ENCODE results near the gene SAMD13. TPM values are rescaled to one million over a fixed set of nuclear protein-coding genes. Genes with fewer than 3 reads are reported as not detected.
A peak's percentile ranks its signal among the peaks of the same experiment; 100 is the strongest.

SAMD13 gene
- total RNA-seq, 1 donor from 2014 or later = not detected

DNA sequence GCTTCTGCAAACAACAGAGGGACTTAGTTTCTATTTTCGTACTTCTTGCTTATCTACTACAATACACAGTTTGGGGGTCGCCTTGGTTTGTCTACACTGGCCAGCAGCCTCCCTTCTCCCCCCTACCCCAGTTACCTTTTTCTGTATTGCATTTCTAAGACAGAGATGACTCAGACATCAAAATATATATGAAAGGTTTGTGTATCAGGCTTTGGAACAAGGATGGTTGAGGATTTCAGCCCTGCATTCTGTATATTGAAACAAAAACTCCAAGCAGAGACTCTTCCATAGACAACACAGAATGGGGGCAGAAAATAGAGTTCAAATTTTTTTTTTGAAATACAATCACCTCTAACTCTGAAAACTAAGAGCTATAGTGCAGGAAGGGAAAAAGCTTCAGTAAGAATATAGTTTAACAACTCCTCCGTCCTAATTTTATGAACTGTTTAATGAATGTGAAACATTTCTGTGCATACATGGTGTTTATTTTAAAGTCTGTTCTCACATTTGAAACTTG lies 1.9 kb downstream of the SAMD13 start:
- no peak for DNase-seq
- Mint-ChIP-seq H3K4me3 (ENCODE audit: unreplicated experiment) (peak overlapping the region; percentile 31), H3K9me3 (ENCODE audit: unreplicated experiment) (no peaks in the 10 kb centered on the region), H3K27me3 (ENCODE audit: unreplicated experiment) (peaks cover 5% of the 10 kb centered on the region), H3K27ac (ENCODE audit: unreplicated experiment) (no peak overlapping the region), H3K4me1 (ENCODE audit: low read depth, unreplicated experiment) (peaks cover 23% of the 10 kb centered on the region), H3K36me3 (ENCODE audit: unreplicated experiment) (no peaks in the 10 kb centered on the region)
- TF ChIP-seq, protein P1, sequence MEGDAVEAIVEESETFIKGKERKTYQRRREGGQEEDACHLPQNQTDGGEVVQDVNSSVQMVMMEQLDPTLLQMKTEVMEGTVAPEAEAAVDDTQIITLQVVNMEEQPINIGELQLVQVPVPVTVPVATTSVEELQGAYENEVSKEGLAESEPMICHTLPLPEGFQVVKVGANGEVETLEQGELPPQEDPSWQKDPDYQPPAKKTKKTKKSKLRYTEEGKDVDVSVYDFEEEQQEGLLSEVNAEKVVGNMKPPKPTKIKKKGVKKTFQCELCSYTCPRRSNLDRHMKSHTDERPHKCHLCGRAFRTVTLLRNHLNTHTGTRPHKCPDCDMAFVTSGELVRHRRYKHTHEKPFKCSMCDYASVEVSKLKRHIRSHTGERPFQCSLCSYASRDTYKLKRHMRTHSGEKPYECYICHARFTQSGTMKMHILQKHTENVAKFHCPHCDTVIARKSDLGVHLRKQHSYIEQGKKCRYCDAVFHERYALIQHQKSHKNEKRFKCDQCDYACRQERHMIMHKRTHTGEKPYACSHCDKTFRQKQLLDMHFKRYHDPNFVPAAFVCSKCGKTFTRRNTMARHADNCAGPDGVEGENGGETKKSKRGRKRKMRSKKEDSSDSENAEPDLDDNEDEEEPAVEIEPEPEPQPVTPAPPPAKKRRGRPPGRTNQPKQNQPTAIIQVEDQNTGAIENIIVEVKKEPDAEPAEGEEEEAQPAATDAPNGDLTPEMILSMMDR (IDR thresholded peaks at IDR 0.05; ENCODE audit: partially characterized antibody, unreplicated experiment) = no peak

DNA sequence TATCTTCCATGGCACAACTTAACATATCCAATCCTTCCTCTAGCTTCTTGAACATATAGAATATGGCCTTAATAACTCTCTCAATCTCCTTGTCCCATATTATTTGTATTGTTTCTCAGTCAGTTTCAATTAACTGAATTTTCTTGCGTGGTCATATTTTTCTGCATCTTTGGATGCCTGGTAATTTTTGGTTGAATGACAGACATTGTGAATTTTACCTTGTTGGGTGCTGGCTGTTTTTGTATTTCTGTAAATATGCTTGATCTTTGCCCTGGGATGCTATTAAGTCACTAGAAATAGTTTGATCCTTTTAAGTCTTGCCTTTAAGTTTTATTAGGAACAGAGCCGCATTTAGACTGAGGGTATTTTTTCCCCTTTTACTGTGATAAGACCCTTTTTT lies 5.9 kb downstream of the SAMD13 start:
- no peaks in the 10 kb centered on the region for H3K36me3 Mint-ChIP-seq (ENCODE audit: unreplicated experiment)
- peaks cover 2% of the 10 kb centered on the region for H3K27me3 Mint-ChIP-seq (ENCODE audit: unreplicated experiment)
- no peak overlapping the region for H3K4me3 Mint-ChIP-seq (ENCODE audit: unreplicated experiment)
- no peak for DNase-seq
- no peak overlapping the region for H3K27ac Mint-ChIP-seq (ENCODE audit: unreplicated experiment)
- H3K4me1 Mint-ChIP-seq (ENCODE audit: low read depth, unreplicated experiment) = peaks cover 11% of the 10 kb centered on the region
- no peaks in the 10 kb centered on the region for H3K9me3 Mint-ChIP-seq (ENCODE audit: unreplicated experiment)
- TF ChIP-seq, protein P1 (IDR thresholded peaks at IDR 0.05; ENCODE audit: partially characterized antibody, unreplicated experiment) = no peak

DNA sequence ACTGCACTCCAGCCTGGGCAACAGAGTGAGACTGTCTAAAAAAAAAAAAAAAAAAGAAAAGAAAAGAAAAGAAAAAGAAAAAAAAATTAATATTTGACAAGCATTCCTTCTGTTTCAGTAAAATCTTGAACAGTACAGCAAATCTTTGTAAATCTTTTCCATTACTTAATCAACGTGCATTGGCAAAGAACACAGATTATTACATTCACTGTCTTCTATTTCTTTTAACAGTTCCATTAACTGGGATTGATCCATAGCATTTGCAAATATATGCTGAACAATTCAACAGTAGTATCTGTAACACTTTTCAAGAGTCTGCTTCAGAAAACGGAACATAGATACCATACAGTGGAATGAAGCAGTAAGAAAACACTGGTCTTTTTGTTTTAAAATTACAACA lies 9.8 kb downstream of the SAMD13 start:
- Mint-ChIP-seq H3K27ac (ENCODE audit: unreplicated experiment) (no peak overlapping the region), H3K9me3 (ENCODE audit: unreplicated experiment) (no peaks in the 10 kb centered on the region), H3K4me3 (ENCODE audit: unreplicated experiment) (no peak overlapping the region), H3K36me3 (ENCODE audit: unreplicated experiment) (no peaks in the 10 kb centered on the region), H3K27me3 (ENCODE audit: unreplicated experiment) (peaks cover 2% of the 10 kb centered on the region), H3K4me1 (ENCODE audit: low read depth, unreplicated experiment) (no peaks in the 10 kb centered on the region)
- no peak for DNase-seq
- TF ChIP-seq, protein P1 (IDR thresholded peaks at IDR 0.05; ENCODE audit: partially characterized antibody, unreplicated experiment) = no peak

DNA sequence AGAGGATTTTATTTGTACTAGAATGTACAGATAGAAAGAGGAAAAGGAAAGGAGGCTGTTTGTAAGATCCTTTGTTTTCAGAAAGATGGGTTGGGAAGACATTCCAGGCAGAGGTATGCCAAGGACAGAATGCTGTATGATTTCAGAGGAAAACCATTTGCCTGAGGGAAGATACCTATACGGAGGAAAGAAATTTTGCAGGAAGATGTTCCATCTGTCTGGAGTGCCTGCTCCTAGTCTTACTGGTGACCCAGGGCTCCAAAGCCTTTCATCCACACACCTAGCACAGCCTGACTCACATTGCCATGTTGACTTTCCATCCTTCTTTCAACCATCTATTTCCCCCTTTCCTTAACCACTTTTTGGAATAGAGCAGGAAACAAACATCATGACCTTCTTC lies 18.2 kb downstream of the SAMD13 start:
- no peaks in the 10 kb centered on the region for H3K36me3 Mint-ChIP-seq (ENCODE audit: unreplicated experiment)
- H3K27me3 Mint-ChIP-seq (ENCODE audit: unreplicated experiment) = no peaks in the 10 kb centered on the region
- DNase-seq = no peak
- TF ChIP-seq, protein P1 (IDR thresholded peaks at IDR 0.05; ENCODE audit: partially characterized antibody, unreplicated experiment) = no peak
- H3K4me3 Mint-ChIP-seq (ENCODE audit: unreplicated experiment) = no peak overlapping the region
- no peaks in the 10 kb centered on the region for H3K4me1 Mint-ChIP-seq (ENCODE audit: low read depth, unreplicated experiment)
- no peak overlapping the region for H3K27ac Mint-ChIP-seq (ENCODE audit: unreplicated experiment)
- no peaks in the 10 kb centered on the region for H3K9me3 Mint-ChIP-seq (ENCODE audit: unreplicated experiment)

DNA sequence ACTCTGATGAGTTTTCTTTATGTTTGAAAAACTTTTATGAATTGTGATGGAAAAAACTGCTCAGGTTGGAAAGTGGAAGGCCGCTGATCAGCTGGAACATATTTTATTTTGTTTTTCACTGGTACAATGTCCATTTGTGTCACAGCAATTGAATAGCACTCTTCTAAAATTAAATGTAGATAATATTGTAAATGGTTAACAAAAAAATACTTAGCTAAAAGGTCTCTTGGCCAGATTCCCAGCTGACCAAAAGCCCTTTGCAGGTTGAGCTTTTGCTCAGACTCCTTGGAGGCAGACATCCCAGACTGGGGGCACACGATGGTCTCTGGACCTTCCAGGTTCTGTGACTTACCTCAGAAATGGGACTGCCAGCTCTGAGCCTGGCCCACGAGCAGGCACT lies 26.3 kb downstream of the SAMD13 start:
- peaks cover 11% of the 10 kb centered on the region for H3K36me3 Mint-ChIP-seq (ENCODE audit: unreplicated experiment)
- peaks cover 2% of the 10 kb centered on the region for H3K9me3 Mint-ChIP-seq (ENCODE audit: unreplicated experiment)
- no peaks in the 10 kb centered on the region for H3K27me3 Mint-ChIP-seq (ENCODE audit: unreplicated experiment)
- DNase-seq = no peak
- H3K4me1 Mint-ChIP-seq (ENCODE audit: low read depth, unreplicated experiment) = no peaks in the 10 kb centered on the region
- TF ChIP-seq, protein P1 (IDR thresholded peaks at IDR 0.05; ENCODE audit: partially characterized antibody, unreplicated experiment) = no peak
- no peak overlapping the region for H3K4me3 Mint-ChIP-seq (ENCODE audit: unreplicated experiment)
- no peak overlapping the region for H3K27ac Mint-ChIP-seq (ENCODE audit: unreplicated experiment)

Measured in glutamatergic neuron (in vitro differentiated cells).